ENCODE data around the gene EIF2S3. TPM values are rescaled to one million over a fixed set of nuclear protein-coding genes. Genes with fewer than 3 reads are reported as not detected.

EIF2S3 gene
- total and polyA plus RNA-seq, 2 of the 4 experiments (the other 2 are of a cell fraction) = 97.9 to 416 TPM

DNA sequence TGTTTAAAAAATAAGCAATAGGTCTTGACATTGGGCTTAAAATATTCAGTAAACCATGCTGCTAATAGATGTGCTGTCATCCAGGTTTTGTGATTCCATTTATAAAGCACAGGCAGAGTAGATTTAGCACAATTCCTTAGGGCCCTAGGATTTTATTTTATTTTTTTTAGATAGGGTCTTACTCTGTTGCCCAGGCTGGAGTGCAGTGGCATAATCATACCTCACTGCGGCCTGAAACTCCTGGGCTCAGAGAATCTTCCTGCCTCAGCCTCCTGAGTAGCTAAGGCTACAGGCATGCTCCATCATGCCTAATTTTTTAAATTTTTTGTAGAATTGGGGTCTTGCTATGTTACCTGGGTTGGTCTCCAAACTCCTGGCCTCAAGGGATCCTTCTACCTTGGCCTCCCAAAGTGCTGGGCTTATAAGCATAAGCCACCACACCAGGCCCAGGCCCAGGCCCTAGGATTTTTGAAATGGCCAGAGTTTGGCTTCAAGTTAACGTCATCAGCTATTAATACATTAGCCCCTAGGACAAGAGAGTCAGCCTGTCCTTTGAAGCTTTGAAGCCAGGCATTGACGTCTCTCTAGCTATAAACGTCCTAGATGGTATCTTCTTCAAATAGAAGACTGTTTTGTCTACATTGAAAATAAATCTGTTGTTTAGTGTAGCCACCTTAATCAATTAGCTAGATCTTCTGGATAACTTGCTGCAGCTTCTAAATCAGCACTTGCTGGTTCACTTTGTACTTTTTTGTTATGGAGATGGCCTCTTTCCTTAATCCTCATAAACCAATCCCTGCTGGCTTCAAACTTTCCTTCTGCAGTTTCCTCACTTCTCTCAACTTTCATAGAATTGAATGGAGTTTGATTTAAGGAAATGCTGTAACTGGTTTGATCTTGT lies 35.8 kb downstream of the EIF2S3 start:
- H3K56ac ChIP-seq (ENCODE audit: extremely low read depth, insufficient read depth, low read length) = no peak overlapping the region

More for the DNA sequence above, 35.8 kb downstream of the EIF2S3 start:
- H3K9me3 ChIP-seq (ENCODE audit: control insufficient read depth, insufficient read depth, low read length) = no peaks in the 10 kb centered on the region
- H3K4me3 ChIP-seq (ENCODE audit: insufficient read depth, low read depth, low read length) = no peak overlapping the region
- H4K8ac ChIP-seq (ENCODE audit: low read depth in 2 of 2, low read length in 2 of 2) = no peak overlapping the region
- no peak overlapping the region for H2AK5ac ChIP-seq (ENCODE audit: low read depth, low read length)
- no peak overlapping the region for H2BK20ac ChIP-seq (ENCODE audit: low read depth, low read length)
- no peak for ATAC-seq (ENCODE audit: low read depth)
- dilution Hi-C loops (cut with HindIII; ENCODE audit: low sequenced_read_pairs, unreplicated experiment) (no loop called here), intact Hi-C loops (cut with micrococcal nuclease) (no loop called here), in situ Hi-C loops (cut with MboI; ENCODE audit: low sequenced_read_pairs) (no loop called here)
- no peak overlapping the region for H2AK9ac ChIP-seq (replicated peaks; ENCODE audit: low read depth, low read length, poor library complexity)
- peaks cover 2% of the 10 kb centered on the region; the same call in 1 of the 2 replicates for H3K27me3 ChIP-seq (ENCODE audit: control insufficient read depth, insufficient read depth, low read length)
- H3K36me3 ChIP-seq (ENCODE audit: control insufficient read depth, insufficient read depth, low read length) = no peaks in the 10 kb centered on the region
- WGBS, 2 experiments (ENCODE audit: extremely low coverage in 2 of 2, insufficient read length in 1 of 2) = 60% methylated on average over 1 of the region's 4 CpGs; no CpG with 5 or more reads in 1 of the 2 experiments
- H2BK15ac ChIP-seq (ENCODE audit: low read depth, low read length) = no peak overlapping the region
- H3K14ac ChIP-seq (replicated peaks; ENCODE audit: low read depth, low read length) = no peak overlapping the region
- H3K9me1 ChIP-seq (ENCODE audit: insufficient read depth, low read length) = no peaks in the 10 kb centered on the region
- no peak overlapping the region for H2BK5ac ChIP-seq (ENCODE audit: low read depth, low read length, poor library complexity, severe bottlenecking)
- no peaks in the 10 kb centered on the region for H3K79me1 ChIP-seq (ENCODE audit: low read depth in 1 of 2, low read length in 2 of 2)
- H4K91ac ChIP-seq (ENCODE audit: insufficient read depth, low read depth, low read length) = no peak overlapping the region
- no peaks in the 10 kb centered on the region for H3K4me1 ChIP-seq (ENCODE audit: control insufficient read depth, insufficient read depth, low read length)
- no peak overlapping the region for H3K23ac ChIP-seq (ENCODE audit: low read depth, low read length)
- no peak overlapping the region for H3K9ac ChIP-seq (ENCODE audit: low read depth, low read length)
- H3K18ac ChIP-seq (ENCODE audit: low read depth, low read length) = no peak overlapping the region
- ChIA-PET CTCF (interaction anchor here (0.7 kb wide), 1 partner anchor 26 kb away, joined by 3 read pairs; no protein-coding TSS in a partner anchor), POLR2A (ENCODE audit: unreplicated experiment) (no interaction called here)
- no TSS peak for BruUV-seq (replicated peaks)
- no peak overlapping the region for H3K4ac ChIP-seq (ENCODE audit: low read depth, low read length)
- H4K20me1 ChIP-seq (ENCODE audit: insufficient read depth, low read length) = no peaks in the 10 kb centered on the region
- H3K4me2 ChIP-seq (ENCODE audit: low read depth, low read length) = no peak overlapping the region
- no peak overlapping the region for H2AFZ ChIP-seq (replicated peaks; ENCODE audit: low read length, poor library complexity)
- TF ChIP-seq RCOR1 (IDR thresholded peaks at IDR 0.05; ENCODE audit: insufficient replicate concordance, low read length) = no peak
- TF ChIP-seq USF2 (IDR thresholded peaks at IDR 0.05; ENCODE audit: low read depth, low read length) = no peak
- TF ChIP-seq SMC3 (IDR thresholded peaks at IDR 0.05; ENCODE audit: low read depth, low read length) = no peak
- TF ChIP-seq MXI1 (IDR thresholded peaks at IDR 0.05; ENCODE audit: borderline replicate concordance, low read depth, low read length) = no peak
- no peak for TF ChIP-seq RFX5 (IDR thresholded peaks at IDR 0.05; ENCODE audit: low read depth, low read length)
- TF ChIP-seq, protein P1, sequence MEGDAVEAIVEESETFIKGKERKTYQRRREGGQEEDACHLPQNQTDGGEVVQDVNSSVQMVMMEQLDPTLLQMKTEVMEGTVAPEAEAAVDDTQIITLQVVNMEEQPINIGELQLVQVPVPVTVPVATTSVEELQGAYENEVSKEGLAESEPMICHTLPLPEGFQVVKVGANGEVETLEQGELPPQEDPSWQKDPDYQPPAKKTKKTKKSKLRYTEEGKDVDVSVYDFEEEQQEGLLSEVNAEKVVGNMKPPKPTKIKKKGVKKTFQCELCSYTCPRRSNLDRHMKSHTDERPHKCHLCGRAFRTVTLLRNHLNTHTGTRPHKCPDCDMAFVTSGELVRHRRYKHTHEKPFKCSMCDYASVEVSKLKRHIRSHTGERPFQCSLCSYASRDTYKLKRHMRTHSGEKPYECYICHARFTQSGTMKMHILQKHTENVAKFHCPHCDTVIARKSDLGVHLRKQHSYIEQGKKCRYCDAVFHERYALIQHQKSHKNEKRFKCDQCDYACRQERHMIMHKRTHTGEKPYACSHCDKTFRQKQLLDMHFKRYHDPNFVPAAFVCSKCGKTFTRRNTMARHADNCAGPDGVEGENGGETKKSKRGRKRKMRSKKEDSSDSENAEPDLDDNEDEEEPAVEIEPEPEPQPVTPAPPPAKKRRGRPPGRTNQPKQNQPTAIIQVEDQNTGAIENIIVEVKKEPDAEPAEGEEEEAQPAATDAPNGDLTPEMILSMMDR (conservative IDR thresholded peaks at IDR 0.05; ENCODE audit: low read depth, low read length) = no peak
- no peak for TF ChIP-seq RAD21 (IDR thresholded peaks at IDR 0.05; ENCODE audit: low read length)
- TF ChIP-seq MAFK (IDR thresholded peaks at IDR 0.05; ENCODE audit: low read depth, low read length) = no peak
- no peak for TF ChIP-seq POLR2A (IDR thresholded peaks at IDR 0.05; ENCODE audit: low read depth, low read length)
- no peak for TF ChIP-seq FOS (IDR thresholded peaks at IDR 0.05; ENCODE audit: low read depth, low read length)
- no peak for TF ChIP-seq MAZ (IDR thresholded peaks at IDR 0.05; ENCODE audit: borderline replicate concordance, low read depth, low read length)
- TF ChIP-seq NFE2L2 (IDR thresholded peaks at IDR 0.05; ENCODE audit: low read depth, low read length) = no peak
- TF ChIP-seq CHD1 (IDR thresholded peaks at IDR 0.05; ENCODE audit: low read depth, low read length) = no peak
- H4K5ac ChIP-seq (ENCODE audit: low read depth, low read length) = no peak overlapping the region
- H3K27ac ChIP-seq (ENCODE audit: insufficient read depth, low read length) = no peak overlapping the region
- DNase-seq = no peak
- H2BK120ac ChIP-seq (ENCODE audit: low read depth, low read length) = no peak overlapping the region
